Panc1 (cell line): ENCODE data around the gene CALU.

Experiments
- POLR2AphosphoS5 ChIP-seq: IDR thresholded peaks from 2 replicates; pipeline ENCODE4 v1.6.1; 2012; ENCODE audit warnings: mild to moderate bottlenecking, low read depth, low read length, moderate library complexity
- REST ChIP-seq, 2 experiments: IDR thresholded peaks; 2 replicates each; pipeline ENCODE4 v1.6.1; 2011 to 2012; ENCODE audit warnings: low read depth in 2 of 2, control low read depth in 1 of 2, low read length in 1 of 2, mild to moderate bottlenecking in 1 of 2, moderate library complexity in 1 of 2; ENCODE audit not compliant: insufficient read depth in 1 of 2
- SIN3A ChIP-seq: IDR thresholded peaks from 2 replicates; pipeline ENCODE4 v1.6.1; 2012; ENCODE audit warnings: low read depth, mild to moderate bottlenecking, low read length, moderate library complexity, borderline replicate concordance; ENCODE audit not compliant: insufficient read depth
- TCF7L2 ChIP-seq: IDR thresholded peaks from 2 replicates; pipeline ENCODE4 v1.6.1; 2011; ENCODE audit warnings: mild to moderate bottlenecking, low read depth, low read length, inconsistent platforms
- TF ChIP-seq, protein P1 (sequence below): fragments of 450-650 bp; IDR thresholded peaks from 2 replicates; pipeline ENCODE4 v1.5.1; 2017; ENCODE audit warnings: mild to moderate bottlenecking

- TF ChIP-seq, protein P1, sequence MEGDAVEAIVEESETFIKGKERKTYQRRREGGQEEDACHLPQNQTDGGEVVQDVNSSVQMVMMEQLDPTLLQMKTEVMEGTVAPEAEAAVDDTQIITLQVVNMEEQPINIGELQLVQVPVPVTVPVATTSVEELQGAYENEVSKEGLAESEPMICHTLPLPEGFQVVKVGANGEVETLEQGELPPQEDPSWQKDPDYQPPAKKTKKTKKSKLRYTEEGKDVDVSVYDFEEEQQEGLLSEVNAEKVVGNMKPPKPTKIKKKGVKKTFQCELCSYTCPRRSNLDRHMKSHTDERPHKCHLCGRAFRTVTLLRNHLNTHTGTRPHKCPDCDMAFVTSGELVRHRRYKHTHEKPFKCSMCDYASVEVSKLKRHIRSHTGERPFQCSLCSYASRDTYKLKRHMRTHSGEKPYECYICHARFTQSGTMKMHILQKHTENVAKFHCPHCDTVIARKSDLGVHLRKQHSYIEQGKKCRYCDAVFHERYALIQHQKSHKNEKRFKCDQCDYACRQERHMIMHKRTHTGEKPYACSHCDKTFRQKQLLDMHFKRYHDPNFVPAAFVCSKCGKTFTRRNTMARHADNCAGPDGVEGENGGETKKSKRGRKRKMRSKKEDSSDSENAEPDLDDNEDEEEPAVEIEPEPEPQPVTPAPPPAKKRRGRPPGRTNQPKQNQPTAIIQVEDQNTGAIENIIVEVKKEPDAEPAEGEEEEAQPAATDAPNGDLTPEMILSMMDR: no peak
- TF ChIP-seq TCF7L2 (no peak), POLR2AphosphoS5 (no peak), SIN3A (no peak), REST (IDR thresholded peaks at IDR 0.05; ENCODE audit: insufficient read depth in 1 of 2, low read depth in 2 of 2, low read length in 1 of 2) (no peak)
Observed at GRCh38 chr7:128721376-128721775, 17.8 kb upstream of the CALU start.
